HepG2 (cell line): ENCODE results near the gene DSTN. TPM values are rescaled to one million over a fixed set of nuclear protein-coding genes. Genes with fewer than 3 reads are reported as not detected.

Source experiments
- CBX2 ChIP-seq, 2 experiments: fragments of 200-600 bp in 1 of 2; sonication (generic); formaldehyde crosslinking in 1 of 2; IDR thresholded peaks; 2 replicates each; pipeline versions ENCODE4 v1.7.0 to v1.8.1; 2018 to 2022; ENCODE audit warnings: low read depth in 2 of 2, low read length in 1 of 2, mild to moderate bottlenecking in 1 of 2, missing genetic modification reagents in 1 of 2
- CCDC6 ChIP-seq: sonication (generic); formaldehyde crosslinking; IDR thresholded peaks from 2 replicates; pipeline ENCODE4 v1.8.1; 2022; ENCODE audit warnings: mild to moderate bottlenecking, missing genetic modification reagents, moderate library complexity
- CEBPG ChIP-seq: IDR thresholded peaks from 2 replicates; pipeline ENCODE4 v1.6.1; 2016
- EZH2 ChIP-seq: conservative IDR thresholded peaks from 2 replicates; pipeline ENCODE4 v1.6.1; 2012; ENCODE audit warnings: mild to moderate bottlenecking, low read depth, low read length, moderate library complexity
- HDAC1 ChIP-seq: sonication (generic); formaldehyde crosslinking; IDR thresholded peaks from 2 replicates; pipeline ENCODE4 v1.5.1; 2020; ENCODE audit warnings: mild to moderate bottlenecking, missing genetic modification reagents
- HNRNPL ChIP-seq: fragments of 200-400 bp; formaldehyde crosslinking; IDR thresholded peaks from 2 replicates; pipeline ENCODE4 v1.6.1; 2017; ENCODE audit warnings: mild to moderate bottlenecking, low read depth, low read length
- IRF9 ChIP-seq: sonication (generic); formaldehyde crosslinking; IDR thresholded peaks from 2 replicates; pipeline ENCODE4 v1.8.0; 2022; ENCODE audit warnings: missing genetic modification reagents, mild to moderate bottlenecking, borderline replicate concordance
- KMT2A ChIP-seq: sonication (generic); formaldehyde crosslinking; IDR thresholded peaks from 2 replicates; pipeline ENCODE4 v1.4.0; 2020; ENCODE audit warnings: missing genetic modification reagents
- NFYC ChIP-seq: IDR thresholded peaks from 2 replicates; pipeline ENCODE4 v1.6.1; 2016; ENCODE audit warnings: missing genetic modification reagents, missing compliant biosample characterization
- SRSF9 ChIP-seq: fragments of 200-400 bp; formaldehyde crosslinking; IDR thresholded peaks from 2 replicates; pipeline ENCODE4 v1.6.1; 2018; ENCODE audit warnings: borderline replicate concordance, mild to moderate bottlenecking, low read depth, low read length; ENCODE audit not compliant: insufficient read depth, poor library complexity, severe bottlenecking
- TBX2 ChIP-seq: sonication (generic); formaldehyde crosslinking; IDR thresholded peaks from 2 replicates; pipeline ENCODE4 v1.5.0; 2020; ENCODE audit warnings: missing genetic modification reagents, mild to moderate bottlenecking, borderline replicate concordance
- THAP7 ChIP-seq: sonication (generic); formaldehyde crosslinking; IDR thresholded peaks from 2 replicates; pipeline ENCODE4 v1.8.1; 2023; ENCODE audit warnings: mild to moderate bottlenecking, missing genetic modification reagents
- UBTF ChIP-seq: sonication (generic); formaldehyde crosslinking; IDR thresholded peaks from 2 replicates; pipeline ENCODE4 v1.4.0; 2020; ENCODE audit warnings: mild to moderate bottlenecking, missing genetic modification reagents
- ZBTB7A ChIP-seq: sonication (generic); formaldehyde crosslinking; IDR thresholded peaks from 2 replicates; pipeline ENCODE4 v1.8.0; 2022; ENCODE audit warnings: mild to moderate bottlenecking, missing genetic modification reagents
- ZNF44 ChIP-seq: sonication (generic); formaldehyde crosslinking; IDR thresholded peaks from 2 replicates; pipeline ENCODE4 v1.5.1; 2020; ENCODE audit warnings: mild to moderate bottlenecking, missing genetic modification reagents
- polyA plus RNA-seq, 8 experiments: library from polyadenylated mRNA; depleted of rRNA in 3 of 8; stranded (reverse) in 7 of 8; unstranded in 1 of 8; fragments of >200 nt; fragmentation: Illumina TruSeq in 4 of 8; extraction: Trizol in 4 of 8; gene quantifications; 2 replicates each; pipeline versions ENCODE4 v1.2.1 to v1.2.3, GENCODE V29; 2011 to 2016; ENCODE audit warnings: low read depth in 4 of 8, missing spikeins in 1 of 8, mixed read lengths in 1 of 8; ENCODE audit not compliant: insufficient read depth in 1 of 8
- total RNA-seq, 5 experiments: library from RNA; depleted of rRNA; stranded (reverse); fragments of >200 nt; fragmentation: Illumina TruSeq; extraction: Trizol; gene quantifications; 2 replicates each; pipeline ENCODE4 v1.2.3, GENCODE V29; 2016; ENCODE audit warnings: low read depth in 1 of 5
- TF ChIP-seq, protein P1 (sequence below): fragments of 450-650 bp; IDR thresholded peaks from 2 replicates; pipeline ENCODE4 v1.6.1; 2017
- TF ChIP-seq, protein P2 (sequence below): IDR thresholded peaks from 2 replicates; pipeline ENCODE4 v1.4.0; 2020; ENCODE audit warnings: mild to moderate bottlenecking, missing genetic modification reagents

The DSTN gene
- total and polyA plus RNA-seq, 2 of the 13 experiments (the other 11 are each of a cell fraction or from before 2014, with no cell fraction given), result 27.6 to 106 TPM

GRCh38 chr20:17530716-17531664, 38.9 kb upstream of the DSTN start, which contains the start of gene BFSP1 (continued):
- TF ChIP-seq UBTF, result peak; percentile 96
- no peak; the same call in 1 of the 2 replicates for TF ChIP-seq NFYC (CRISPR knock-in tag)
- 0 out of 2 replicates have a peak, but pooled peaks have one; percentile 72 for TF ChIP-seq ZNF44 (CRISPR knock-in tag)
- TF ChIP-seq CEBPG (CRISPR knock-in tag), result no peak
- no peak for TF ChIP-seq THAP7 (CRISPR knock-in tag)
- TF ChIP-seq, protein P1, sequence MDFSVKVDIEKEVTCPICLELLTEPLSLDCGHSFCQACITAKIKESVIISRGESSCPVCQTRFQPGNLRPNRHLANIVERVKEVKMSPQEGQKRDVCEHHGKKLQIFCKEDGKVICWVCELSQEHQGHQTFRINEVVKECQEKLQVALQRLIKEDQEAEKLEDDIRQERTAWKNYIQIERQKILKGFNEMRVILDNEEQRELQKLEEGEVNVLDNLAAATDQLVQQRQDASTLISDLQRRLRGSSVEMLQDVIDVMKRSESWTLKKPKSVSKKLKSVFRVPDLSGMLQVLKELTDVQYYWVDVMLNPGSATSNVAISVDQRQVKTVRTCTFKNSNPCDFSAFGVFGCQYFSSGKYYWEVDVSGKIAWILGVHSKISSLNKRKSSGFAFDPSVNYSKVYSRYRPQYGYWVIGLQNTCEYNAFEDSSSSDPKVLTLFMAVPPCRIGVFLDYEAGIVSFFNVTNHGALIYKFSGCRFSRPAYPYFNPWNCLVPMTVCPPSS, result no peak
- TF ChIP-seq HNRNPL, result 0 out of 2 replicates have a peak, but pooled peaks have one; percentile 24
- peak; percentile 53 for TF ChIP-seq HDAC1
- TF ChIP-seq SRSF9, result no peak
- peak; percentile 77 for TF ChIP-seq TBX2 (CRISPR knock-in tag)
- peak; percentile 60; the same call in 1 of the 2 replicates for TF ChIP-seq KMT2A (CRISPR knock-in tag)
- TF ChIP-seq CBX2 (IDR thresholded peaks at IDR 0.05; ENCODE audit: low read depth, low read length), result no peak
- peak; percentile 50; the same call in 1 of the 2 replicates for TF ChIP-seq CBX2 (CRISPR knock-in tag; IDR thresholded peaks at IDR 0.05; ENCODE audit: low read depth)
- TF ChIP-seq CCDC6 (CRISPR knock-in tag), result no peak
- TF ChIP-seq IRF9 (CRISPR knock-in tag), result peak; percentile 81; the same call in 1 of the 2 replicates
- no peak for TF ChIP-seq EZH2
- TF ChIP-seq ZBTB7A (CRISPR knock-in tag), result no peak
- TF ChIP-seq, protein P2, sequence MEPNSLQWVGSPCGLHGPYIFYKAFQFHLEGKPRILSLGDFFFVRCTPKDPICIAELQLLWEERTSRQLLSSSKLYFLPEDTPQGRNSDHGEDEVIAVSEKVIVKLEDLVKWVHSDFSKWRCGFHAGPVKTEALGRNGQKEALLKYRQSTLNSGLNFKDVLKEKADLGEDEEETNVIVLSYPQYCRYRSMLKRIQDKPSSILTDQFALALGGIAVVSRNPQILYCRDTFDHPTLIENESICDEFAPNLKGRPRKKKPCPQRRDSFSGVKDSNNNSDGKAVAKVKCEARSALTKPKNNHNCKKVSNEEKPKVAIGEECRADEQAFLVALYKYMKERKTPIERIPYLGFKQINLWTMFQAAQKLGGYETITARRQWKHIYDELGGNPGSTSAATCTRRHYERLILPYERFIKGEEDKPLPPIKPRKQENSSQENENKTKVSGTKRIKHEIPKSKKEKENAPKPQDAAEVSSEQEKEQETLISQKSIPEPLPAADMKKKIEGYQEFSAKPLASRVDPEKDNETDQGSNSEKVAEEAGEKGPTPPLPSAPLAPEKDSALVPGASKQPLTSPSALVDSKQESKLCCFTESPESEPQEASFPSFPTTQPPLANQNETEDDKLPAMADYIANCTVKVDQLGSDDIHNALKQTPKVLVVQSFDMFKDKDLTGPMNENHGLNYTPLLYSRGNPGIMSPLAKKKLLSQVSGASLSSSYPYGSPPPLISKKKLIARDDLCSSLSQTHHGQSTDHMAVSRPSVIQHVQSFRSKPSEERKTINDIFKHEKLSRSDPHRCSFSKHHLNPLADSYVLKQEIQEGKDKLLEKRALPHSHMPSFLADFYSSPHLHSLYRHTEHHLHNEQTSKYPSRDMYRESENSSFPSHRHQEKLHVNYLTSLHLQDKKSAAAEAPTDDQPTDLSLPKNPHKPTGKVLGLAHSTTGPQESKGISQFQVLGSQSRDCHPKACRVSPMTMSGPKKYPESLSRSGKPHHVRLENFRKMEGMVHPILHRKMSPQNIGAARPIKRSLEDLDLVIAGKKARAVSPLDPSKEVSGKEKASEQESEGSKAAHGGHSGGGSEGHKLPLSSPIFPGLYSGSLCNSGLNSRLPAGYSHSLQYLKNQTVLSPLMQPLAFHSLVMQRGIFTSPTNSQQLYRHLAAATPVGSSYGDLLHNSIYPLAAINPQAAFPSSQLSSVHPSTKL (CRISPR knock-in tag), result peak; percentile 62
